Endometrium (tissue), 2 donors: ENCODE data around the gene CPNE6.

Experiments used
- FAIRE-seq: peaks from 2 replicates; lab custom pipeline; 2012; peaks lifted over from hg19 to GRCh38; lab: Jason Lieb, UNC
- donor health status: control.
- donor health status: control.

Gene CPNE6

GRCh38 chr14:24069411-24069735, 2.0 kb upstream of the CPNE6 start:
- FAIRE-seq, result no peak

GRCh38 chr14:24070285-24071143, 848 bp upstream of the CPNE6 start:
- FAIRE-seq, result no peak

- FAIRE-seq, result no peak
These were observed 571 bp downstream of the CPNE6 start for GRCh38 chr14:24071836-24072430.

- FAIRE-seq, result no peak
These were observed 1.1 kb downstream of the CPNE6 start for GRCh38 chr14:24072436-24072835.

- no peak for FAIRE-seq
These were observed 1.8 kb downstream of the CPNE6 start for GRCh38 chr14:24072881-24073877.

- no peak for FAIRE-seq
These were observed 3.5 kb downstream of the CPNE6 start for GRCh38 chr14:24074625-24075484.

GRCh38 chr14:24075485-24076301, 4.3 kb downstream of the CPNE6 start:
- FAIRE-seq, result no peak

GRCh38 chr14:24076302-24076601, 4.9 kb downstream of the CPNE6 start:
- FAIRE-seq, result no peak

- no peak for FAIRE-seq
These were observed 5.7 kb downstream of the CPNE6 start for GRCh38 chr14:24077086-24077485.

GRCh38 chr14:24078146-24078545, 6.8 kb downstream of the CPNE6 start:
- FAIRE-seq, result no peak

GRCh38 chr14:24079491-24080141, 8.3 kb downstream of the CPNE6 start:
- no peak for FAIRE-seq

- no peak for FAIRE-seq
These were observed 8.8 kb downstream of the CPNE6 start for GRCh38 chr14:24080142-24080530.

- no peak for FAIRE-seq
These were observed 9.8 kb downstream of the CPNE6 start for GRCh38 chr14:24080888-24081738.

GRCh38 chr14:24081739-24082211, 10.4 kb downstream of the CPNE6 start:
- FAIRE-seq, result no peak

GRCh38 chr14:24082411-24083080, 11.2 kb downstream of the CPNE6 start:
- no peak for FAIRE-seq

GRCh38 chr14:24083462-24083861, 12.1 kb downstream of the CPNE6 start:
- FAIRE-seq, result no peak

- no peak for FAIRE-seq
These were observed 13.1 kb downstream of the CPNE6 start for GRCh38 chr14:24084440-24084839.

- FAIRE-seq, result no peak
These were observed 13.9 kb downstream of the CPNE6 start for GRCh38 chr14:24085215-24085614.
